MV-4-11 (cell line): ENCODE results near the gene ZFP91.

Experiments used
- DNase-seq: peaks from one replicate; lab custom pipeline; 2025; lab: John Stamatoyannopoulos, UW

ZFP91 gene

DNA sequence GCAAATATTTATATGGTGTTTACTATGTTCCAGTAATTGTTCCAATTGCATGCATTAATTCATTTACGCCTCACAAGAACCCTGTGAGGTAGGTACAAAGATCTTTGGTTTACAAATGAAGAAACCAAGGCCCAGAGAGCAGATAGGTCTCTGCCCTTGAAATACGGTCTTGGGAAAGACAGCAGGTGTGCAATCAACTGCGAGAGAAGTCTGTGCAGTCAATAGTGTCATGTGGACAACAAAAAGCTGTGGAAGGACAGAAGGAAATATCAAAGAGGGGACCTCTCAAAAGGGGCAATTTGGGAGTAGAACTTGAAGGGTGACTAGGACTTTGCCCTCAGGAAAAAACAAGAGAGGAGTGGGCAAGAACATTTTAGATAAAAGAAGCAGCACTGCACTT is 52.5 kb downstream of the ZFP91 start:
- DNase-seq = no peak

- DNase-seq = no peak
Measured at GRCh38 chr11:58632510-58632909, 53.6 kb downstream of the ZFP91 start.

- DNase-seq = no peak
Measured at GRCh38 chr11:58636587-58636986, 57.7 kb downstream of the ZFP91 start.

GRCh38 chr11:58637371-58637770 is 58.5 kb downstream of the ZFP91 start:
- DNase-seq = no peak

GRCh38 chr11:58639103-58639502 is 60.2 kb downstream of the ZFP91 start:
- DNase-seq = no peak

GRCh38 chr11:58639669-58640068 is 60.8 kb downstream of the ZFP91 start:
- DNase-seq = no peak

- peak; percentile 45 for DNase-seq
Measured at GRCh38 chr11:58640386-58641023, 61.6 kb downstream of the ZFP91 start.

GRCh38 chr11:58641341-58641740 is 62.5 kb downstream of the ZFP91 start:
- no peak for DNase-seq

DNA sequence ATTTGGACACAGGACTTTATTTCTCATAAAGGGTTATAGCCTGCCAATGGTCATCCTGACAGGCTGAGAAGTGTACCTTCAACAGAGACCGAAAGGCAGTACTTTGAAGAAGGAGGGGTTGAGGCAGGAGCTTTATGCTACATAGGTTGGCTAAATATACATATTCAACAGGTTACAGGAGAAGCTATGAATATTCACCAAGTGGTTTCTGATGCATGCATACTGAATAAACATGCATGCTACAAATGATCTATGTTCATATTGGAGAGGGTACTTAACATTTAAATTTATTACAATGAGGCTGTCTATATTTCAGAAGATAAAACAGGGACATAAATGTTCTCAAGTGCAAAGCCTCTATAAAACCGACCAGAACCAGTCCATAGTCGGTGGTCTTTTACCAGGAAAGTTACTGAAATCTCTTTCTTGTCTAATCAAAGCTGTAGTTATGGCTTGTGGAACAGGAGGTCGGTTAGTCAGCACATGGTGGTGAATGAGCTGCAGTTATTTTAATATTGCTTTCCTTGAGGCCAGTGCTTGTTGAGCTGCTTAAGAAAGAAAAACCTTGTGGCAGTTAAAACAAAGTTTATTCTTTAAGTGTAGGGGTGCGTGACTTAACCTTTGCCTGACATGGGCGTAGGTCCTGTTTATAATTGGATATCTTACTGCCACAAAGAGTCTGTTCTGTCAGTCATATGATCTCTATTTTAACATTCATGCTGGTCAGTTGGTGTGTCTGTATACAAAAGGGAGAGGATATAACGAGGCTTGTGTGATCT is 63.1 kb downstream of the ZFP91 start:
- DNase-seq = no peak

DNA sequence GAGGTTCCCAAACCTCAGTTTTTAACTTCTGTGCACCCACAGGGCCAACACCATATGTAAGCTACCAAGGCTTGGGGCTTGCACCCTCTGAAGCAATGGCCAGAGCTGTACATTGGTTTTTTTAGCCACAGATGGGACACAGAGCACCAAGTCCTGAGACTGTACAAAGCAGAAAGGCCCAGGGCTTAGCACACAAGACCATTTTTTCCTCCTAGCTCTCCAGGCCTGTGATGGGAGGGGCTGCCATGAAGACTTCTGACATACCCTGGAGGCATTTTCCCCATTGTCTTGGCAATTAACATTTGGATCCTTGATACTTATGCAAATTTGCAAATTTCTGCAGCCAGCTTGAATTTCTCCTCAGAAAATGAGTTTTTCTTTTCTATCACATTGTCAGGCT is 67.0 kb downstream of the ZFP91 start:
- DNase-seq = no peak

GRCh38 chr11:58647141-58647699 is 68.4 kb downstream of the ZFP91 start:
- no peak for DNase-seq

DNA sequence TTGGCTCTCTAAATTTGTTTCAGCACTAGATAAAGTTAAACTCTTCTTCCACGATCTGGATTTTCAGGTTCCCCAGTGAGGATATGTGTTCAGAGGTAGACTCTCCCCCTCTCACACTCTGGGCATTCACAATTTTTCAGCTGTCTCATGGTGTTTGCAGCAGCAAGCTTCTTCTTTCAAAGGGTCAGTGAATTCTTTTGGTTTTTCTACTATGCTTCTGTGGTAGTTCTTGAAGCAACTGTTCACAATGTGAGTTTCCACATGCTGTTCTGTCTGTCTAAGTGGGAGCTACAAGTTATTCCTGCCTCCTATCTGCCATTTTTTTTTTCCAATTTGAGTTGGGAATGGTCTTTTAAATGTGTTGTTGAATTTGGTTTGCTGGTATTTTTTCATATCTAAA is 69.0 kb downstream of the ZFP91 start:
- no peak for DNase-seq

GRCh38 chr11:58649623-58650022 is 70.8 kb downstream of the ZFP91 start:
- DNase-seq = no peak

DNA sequence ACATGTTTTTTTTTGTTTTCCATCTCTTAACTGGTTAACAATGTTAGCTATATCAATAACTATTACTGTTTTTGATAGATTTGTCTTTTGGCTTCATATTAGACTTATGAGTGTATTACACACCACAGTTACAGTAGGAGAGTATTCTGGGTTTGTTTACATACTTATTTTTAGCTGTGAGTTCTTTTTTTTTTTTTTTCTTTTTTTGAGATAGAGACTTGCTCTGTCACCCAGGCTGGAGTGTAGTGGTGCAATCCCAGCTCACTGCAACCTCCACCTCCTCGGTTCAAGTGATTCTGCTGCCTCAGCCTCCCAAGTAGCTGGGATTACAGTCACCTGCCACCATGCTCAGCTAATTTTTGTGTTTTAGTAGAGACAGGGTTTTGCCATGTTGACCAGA is 71.6 kb downstream of the ZFP91 start:
- DNase-seq = no peak

- no peak for DNase-seq
Measured at GRCh38 chr11:58652726-58653280, 73.9 kb downstream of the ZFP91 start.

GRCh38 chr11:58654079-58654907 is 75.4 kb downstream of the ZFP91 start:
- DNase-seq = peak; percentile 68

GRCh38 chr11:58654908-58655296 is 76.0 kb downstream of the ZFP91 start:
- no peak for DNase-seq

GRCh38 chr11:58656348-58656747 is 77.5 kb downstream of the ZFP91 start:
- DNase-seq = no peak

GRCh38 chr11:58658623-58659022 is 79.8 kb downstream of the ZFP91 start:
- no peak for DNase-seq

GRCh38 chr11:58659404-58659803 is 80.5 kb downstream of the ZFP91 start:
- no peak for DNase-seq

DNA sequence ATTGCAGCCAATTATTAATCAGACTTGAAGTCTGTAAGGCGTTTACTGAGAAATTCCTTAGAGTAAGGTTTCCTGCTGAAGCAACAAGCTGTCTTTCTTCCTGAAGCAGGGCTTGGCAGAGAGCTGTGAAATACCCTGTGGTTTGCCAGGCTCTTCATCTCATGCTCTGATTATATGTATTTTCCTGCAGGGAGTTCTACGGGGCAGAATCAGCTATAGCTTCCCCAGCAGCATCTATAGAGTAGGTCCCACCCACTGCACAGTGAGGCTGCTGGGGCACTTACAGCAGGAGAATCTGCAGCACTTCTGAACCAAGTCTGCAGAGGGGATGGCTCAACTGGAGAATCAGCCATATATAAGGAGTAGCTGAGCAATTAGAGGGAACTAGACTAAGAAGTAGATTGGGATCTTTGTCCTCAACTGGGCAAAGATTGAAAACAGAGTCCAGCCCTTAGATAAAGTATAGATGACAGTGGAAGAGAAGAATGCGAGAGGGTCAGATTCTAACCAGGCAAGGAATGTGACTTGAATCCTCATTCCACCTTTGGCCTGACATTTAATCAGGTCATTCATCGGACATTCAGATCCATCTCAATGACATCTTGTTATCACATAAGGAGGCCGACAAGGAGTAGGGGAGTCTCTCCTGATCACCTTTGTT is 81.2 kb downstream of the ZFP91 start:
- no peak for DNase-seq
